Naive thymus-derived CD4-positive, alpha-beta T cell (primary cell): ENCODE measurements around the gene TBC1D10B. TPM values are rescaled to one million over a fixed set of nuclear protein-coding genes. Genes with fewer than 3 reads are reported as not detected.

Source experiments
- ATAC-seq: fragments of 150-1000 bp; cut with Tn5 transposase; 2 replicates; pipeline ENCODE4 v1.10.0; 2021; ENCODE audit warnings: mild to moderate bottlenecking, moderate library complexity
- CTCF ChIA-PET: fragments of 350-600 bp; sonication (Branson Sonifier 250); formaldehyde crosslinking; loops from one replicate; lab custom pipeline; 2021; ENCODE audit warnings: antibody characterized with exemption; lab: Charles Lee
- POLR2A ChIA-PET: fragments of 350-600 bp; sonication (Branson Sonifier 250); formaldehyde crosslinking; loops from one replicate; lab custom pipeline; 2021; ENCODE audit warnings: antibody characterized with exemption, inconsistent platforms; lab: Charles Lee
- DNase-seq, 9 donors: peaks; one replicate each; pipeline versions ENCODE4 v3.0.0 to v3.0.0-alpha.2; 2020 to 2022; ENCODE audit warnings: mixed read lengths in 1 of 9
- H3K27ac ChIP-seq: one replicate; pipeline ENCODE4 v1.7.0; 2013; ENCODE audit warnings: mild to moderate bottlenecking, low read depth, low read length, moderate library complexity
- H3K27me3 ChIP-seq, 2 donors: one replicate each; pipeline ENCODE4 v1.7.0; 2013; ENCODE audit warnings: low read length in 2 of 2, mild to moderate bottlenecking in 2 of 2, moderate library complexity in 2 of 2; ENCODE audit not compliant: control insufficient read depth in 2 of 2, insufficient read depth in 2 of 2
- H3K36me3 ChIP-seq, 3 experiments: 1 replicate in 2 of 3; 2 replicates in 1 of 3; pipeline ENCODE4 v1.7.0; 2013; ENCODE audit warnings: low read length in 3 of 3, mild to moderate bottlenecking in 3 of 3, moderate library complexity in 1 of 3; ENCODE audit not compliant: insufficient read depth in 3 of 3, control insufficient read depth in 2 of 3
- H3K4me1 ChIP-seq, 2 donors: one replicate each; pipeline ENCODE4 v1.7.0; 2013; ENCODE audit warnings: low read length in 2 of 2, mild to moderate bottlenecking in 2 of 2, moderate library complexity in 1 of 2; ENCODE audit not compliant: control insufficient read depth in 2 of 2, insufficient read depth in 2 of 2
- H3K4me3 ChIP-seq: 2 replicates; pipeline ENCODE4 v1.7.0; 2013; ENCODE audit warnings: mild to moderate bottlenecking, low read length
- H3K9me3 ChIP-seq, 3 experiments: 1 replicate in 2 of 3; 2 replicates in 1 of 3; pipeline ENCODE4 v1.7.0; 2013; ENCODE audit warnings: low read length in 3 of 3; ENCODE audit not compliant: control insufficient read depth in 2 of 3
- H3K27ac Mint-ChIP-seq, 9 donors: one replicate each; pipeline ENCODE4 v1.8.0; 2020 to 2022; ENCODE audit warnings: mixed read lengths in 9 of 9, mild to moderate bottlenecking in 8 of 9, moderate library complexity in 5 of 9, inconsistent platforms in 2 of 9
- H3K27me3 Mint-ChIP-seq, 5 donors: one replicate each; pipeline ENCODE4 v1.8.0; 2021 to 2022; ENCODE audit warnings: mixed read lengths in 5 of 5, mild to moderate bottlenecking in 1 of 5
- H3K36me3 Mint-ChIP-seq, 5 donors: one replicate each; pipeline ENCODE4 v1.8.0; 2020 to 2022; ENCODE audit warnings: mixed read lengths in 5 of 5, mild to moderate bottlenecking in 3 of 5, inconsistent platforms in 1 of 5
- H3K4me1 Mint-ChIP-seq, 7 donors: one replicate each; pipeline ENCODE4 v1.8.0; 2020 to 2022; ENCODE audit warnings: mixed read lengths in 7 of 7, mild to moderate bottlenecking in 3 of 7, inconsistent platforms in 1 of 7
- H3K4me3 Mint-ChIP-seq, 10 donors: one replicate each; pipeline ENCODE4 v1.8.0; 2020 to 2022; ENCODE audit warnings: mild to moderate bottlenecking in 10 of 10, mixed read lengths in 10 of 10, moderate library complexity in 6 of 10, inconsistent platforms in 2 of 10
- H3K9me3 Mint-ChIP-seq, 11 donors: one replicate each; pipeline ENCODE4 v1.8.0; 2020 to 2022; ENCODE audit warnings: mixed read lengths in 11 of 11, mild to moderate bottlenecking in 4 of 11, inconsistent platforms in 1 of 11, moderate library complexity in 1 of 11
- intact Hi-C, 2 donors: fragments of 100-400 bp; cut with micrococcal nuclease; formaldehyde crosslinking; loops; one replicate each; pipeline ENCODE4 v1.15.1; 2023
- polyA plus RNA-seq, 2 donors: library from polyadenylated mRNA; unstranded; fragments of 300-500 nt; fragmentation: Illumina TruSeq; gene quantifications; one replicate each; pipeline ENCODE4 v1.2.3, GENCODE V29; 2021
- total RNA-seq, 6 experiments: library from RNA in 5 of 6; stranded (reverse) in 5 of 6; gene quantifications; 1 replicate in 5 of 6; 2 replicates in 1 of 6; pipeline ENCODE4 v1.2.3 and lab custom pipeline; 2021 to 2026

TBC1D10B gene
- total and polyA plus RNA-seq, 7 experiments from 2014 or later = 7.6 to 70.0 (median 43.8) TPM

- Histone ChIP-seq H3K4me3 (no peak overlapping the region), H3K27me3 (no peaks in the 10 kb centered on the region), H3K9me3 (no peaks in the 10 kb centered on the region), H3K4me1 (peaks cover 60 to 67% of the 10 kb centered on the region in 2 donors), H3K27ac (peak overlapping the region; percentile 100), H3K36me3 (peaks cover 0 to 13% (median 3%) of the 10 kb centered on the region in 3 experiments)
- Mint-ChIP-seq H3K9me3 (no peaks in the 10 kb centered on the region), H3K27ac (peak overlapping the region; percentile 98 to 100 (median 100)), H3K27me3 (no peaks in the 10 kb centered on the region), H3K4me3 (peak overlapping the region; percentile 90 to 100 (median 97)), H3K4me1 (peaks cover 36 to 71% (median 52%) of the 10 kb centered on the region in 7 donors), H3K36me3 (peaks cover 4 to 29% (median 5%) of the 10 kb centered on the region in 5 donors)
- intact Hi-C loops = no loop called here
- ChIA-PET CTCF (no interaction called here), POLR2A (interaction anchor here (0.5 to 10.9 kb wide), 10 partner anchors 12 to 315 kb away, joined by 3 to 254 read pairs (median 6); partner anchors contain the start of genes ALDOA, DCTPP1, TBC1D10B and TBX6)
- DNase-seq (no peak), ATAC-seq (no peak)
Measured at GRCh38 chr16:30380072-30380802, 9.9 kb upstream of the TBC1D10B start.

DNA sequence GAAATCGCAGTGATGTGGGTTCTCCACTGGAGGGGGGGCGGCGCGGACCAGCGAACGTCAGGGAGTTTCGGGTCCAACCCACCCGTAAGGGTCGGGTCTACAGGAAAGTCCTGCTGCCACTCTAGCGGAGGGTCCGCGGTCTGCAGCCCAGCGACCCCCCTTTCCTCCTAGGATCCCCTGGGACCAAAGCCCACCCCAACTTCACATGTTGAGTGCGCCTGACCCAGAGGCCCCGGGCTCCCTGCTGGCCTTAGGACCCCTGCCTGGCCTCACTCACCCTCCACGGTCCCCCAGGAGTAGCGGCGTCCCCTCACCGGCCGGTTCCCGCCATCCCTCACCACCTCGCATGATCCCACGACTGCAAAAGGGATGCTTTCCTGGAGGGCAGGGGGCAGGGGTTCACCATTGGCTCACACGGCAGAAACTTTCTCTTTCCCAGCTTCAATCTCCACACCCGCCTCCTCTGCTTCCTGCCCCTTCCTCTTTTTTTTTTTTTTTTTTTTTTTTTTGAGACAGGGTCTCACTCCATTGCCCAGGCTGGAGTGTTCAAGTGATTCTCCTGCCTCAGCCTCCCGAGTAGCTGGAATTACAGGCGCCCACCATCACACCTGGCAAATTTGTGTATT lies 9.0 kb upstream of the TBC1D10B start:
- DNase-seq = no peak

DNA sequence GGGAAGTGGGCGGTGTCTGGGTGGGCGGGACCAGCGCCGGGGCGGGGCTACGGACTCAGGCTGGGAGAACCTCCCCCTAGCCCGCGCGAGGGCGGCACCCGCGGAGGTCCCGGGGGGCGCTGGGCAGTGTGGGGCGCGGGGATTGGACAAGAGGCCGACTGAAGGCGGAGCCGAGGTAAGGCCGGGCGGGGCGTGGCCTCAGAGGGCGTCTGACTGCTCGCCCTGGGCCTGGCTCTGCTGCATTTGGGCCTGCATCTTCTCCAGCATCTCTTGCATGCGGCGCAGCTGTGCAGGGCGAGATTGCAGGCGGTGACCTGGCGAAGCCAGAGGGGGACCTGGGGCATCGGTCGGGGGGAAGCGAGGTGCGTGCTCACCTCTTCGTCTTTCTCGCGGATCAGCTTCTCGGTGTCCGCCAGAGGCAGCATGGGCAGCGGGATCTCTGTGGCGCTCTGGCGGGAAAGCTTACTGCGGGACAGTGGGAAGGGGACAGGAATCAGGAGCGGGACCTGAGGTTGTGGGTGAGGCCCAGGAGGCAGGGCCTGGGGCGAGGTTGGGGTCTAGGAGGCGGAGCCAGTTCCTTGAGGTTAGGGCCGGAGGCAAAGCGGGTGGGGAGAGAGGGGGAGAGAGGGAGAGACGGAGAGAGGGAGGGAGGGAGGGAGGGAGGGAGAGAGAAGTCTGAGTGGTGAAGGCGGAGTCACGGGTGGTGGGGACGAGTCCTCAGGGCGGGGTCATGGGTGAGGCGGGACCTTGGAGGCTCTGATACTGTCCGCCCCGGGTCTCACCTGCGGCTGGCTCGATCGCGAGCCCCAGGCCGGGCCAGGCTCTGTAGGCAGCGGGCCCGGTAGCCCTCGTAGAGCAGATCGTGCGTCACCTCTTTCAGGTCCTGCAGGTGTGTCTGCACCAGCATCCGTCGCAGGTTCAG lies 8.2 kb upstream of the TBC1D10B start:
- H3K9me3 ChIP-seq = no peaks in the 10 kb centered on the region
- H3K27ac ChIP-seq = peak overlapping the region; percentile 100
- H3K27me3 Mint-ChIP-seq = no peaks in the 10 kb centered on the region
- H3K27me3 ChIP-seq = no peaks in the 10 kb centered on the region
- DNase-seq (peak; percentile 97 to 99 (median 99)), ATAC-seq (peak; percentile 91)
- ChIA-PET POLR2A (interaction anchor here (0.8 to 10.9 kb wide), 14 partner anchors 10 to 406 kb away, joined by 3 to 254 read pairs (median 6); partner anchors contain the start of genes ALDOA, CD2BP2, CORO1A and DCTPP1), CTCF (interaction anchor here (0.6 to 1.0 kb wide), 2 partner anchors 18 to 43 kb away, joined by 5 to 6 read pairs; no protein-coding TSS in a partner anchor)
- peaks cover 54 to 56% of the 10 kb centered on the region in 2 donors for H3K4me1 ChIP-seq
- intact Hi-C loops = loop anchor here (1.0 to 10.0 kb wide), 16 partner anchors 8 to 546 kb away; partner anchors contain the start of genes CD2BP2 (in 2 of the 2), FBRS (in 2 of the 2), YPEL3 (in 2 of the 2) and ZNF48 (in 2 of the 2)
- H3K4me3 Mint-ChIP-seq = peak overlapping the region; percentile 90 to 100 (median 97)
- peaks cover 4 to 27% (median 5%) of the 10 kb centered on the region in 5 donors for H3K36me3 Mint-ChIP-seq
- peak overlapping the region; percentile 98 to 100 (median 100) for H3K27ac Mint-ChIP-seq
- peaks cover 0 to 13% (median 3%) of the 10 kb centered on the region in 3 experiments for H3K36me3 ChIP-seq
- peaks cover 32 to 60% (median 48%) of the 10 kb centered on the region in 7 donors for H3K4me1 Mint-ChIP-seq
- peak overlapping the region; percentile 88 for H3K4me3 ChIP-seq
- no peaks in the 10 kb centered on the region for H3K9me3 Mint-ChIP-seq

More for the DNA sequence above, 9.0 kb upstream of the TBC1D10B start:
- Mint-ChIP-seq H3K27ac (peak overlapping the region; percentile 98 to 100 (median 100)), H3K4me1 (peaks cover 36 to 67% (median 52%) of the 10 kb centered on the region in 7 donors), H3K36me3 (peaks cover 4 to 29% (median 5%) of the 10 kb centered on the region in 5 donors), H3K9me3 (no peaks in the 10 kb centered on the region), H3K27me3 (no peaks in the 10 kb centered on the region), H3K4me3 (peak overlapping the region; percentile 90 to 100 (median 97))
- Histone ChIP-seq H3K4me3 (peak overlapping the region; percentile 88), H3K27me3 (no peaks in the 10 kb centered on the region), H3K9me3 (no peaks in the 10 kb centered on the region), H3K4me1 (peaks cover 60 to 63% of the 10 kb centered on the region in 2 donors), H3K36me3 (peaks cover 0 to 13% (median 3%) of the 10 kb centered on the region in 3 experiments), H3K27ac (peak overlapping the region; percentile 100)
- intact Hi-C loops = loop anchor here (2.0 to 10.0 kb wide), 7 partner anchors 24 to 546 kb away; partner anchors contain the start of genes YPEL3 (in 2 of the 2), CD2BP2 (in 1 of the 2), FBXL19 (in 1 of the 2) and PRR14 (in 1 of the 2)
- CTCF ChIA-PET = no interaction called here
- POLR2A ChIA-PET = interaction anchor here (0.7 to 10.9 kb wide), 11 partner anchors 11 to 1264 kb away, joined by 3 to 254 read pairs (median 5); partner anchors contain the start of genes ALDOA, DCTPP1, TBC1D10B and TBX6
- ATAC-seq = no peak

DNA sequence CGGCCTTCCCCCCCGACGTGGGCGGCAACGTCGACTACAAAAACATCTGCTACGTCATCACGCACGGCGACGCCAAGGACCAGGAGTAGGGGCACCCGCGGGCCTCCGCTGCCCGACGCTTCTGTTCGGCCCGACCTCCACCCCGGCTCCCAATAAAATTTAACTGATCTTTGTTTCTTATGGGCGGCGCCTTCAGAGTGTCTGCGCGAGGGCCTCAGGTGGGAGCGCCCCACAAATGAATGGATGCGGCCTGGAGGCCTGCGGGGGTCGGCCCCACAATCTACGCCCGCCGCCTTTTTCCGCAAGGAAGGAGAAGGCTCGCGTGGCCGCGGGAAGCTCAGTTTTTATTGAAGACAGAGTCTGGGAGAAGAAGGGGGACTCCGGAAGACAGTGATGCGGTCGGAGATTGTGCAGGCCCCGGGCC lies 7.5 kb upstream of the TBC1D10B start:
- no peaks in the 10 kb centered on the region for H3K27me3 ChIP-seq
- H3K36me3 ChIP-seq = peaks cover 0 to 13% (median 3%) of the 10 kb centered on the region in 3 experiments
- ChIA-PET CTCF (interaction anchor here (0.6 to 1.0 kb wide), 2 partner anchors 18 to 42 kb away, joined by 5 to 6 read pairs; no protein-coding TSS in a partner anchor), POLR2A (interaction anchor here (0.6 to 10.9 kb wide), 15 partner anchors 10 to 370 kb away, joined by 3 to 254 read pairs (median 5); partner anchors contain the start of genes ALDOA, CD2BP2, CORO1A and DCTPP1)
- peak overlapping the region; percentile 100 for H3K27ac ChIP-seq
- H3K4me3 ChIP-seq = peak overlapping the region; percentile 85
- H3K9me3 Mint-ChIP-seq = no peaks in the 10 kb centered on the region
- peaks cover 27 to 57% (median 42%) of the 10 kb centered on the region in 7 donors for H3K4me1 Mint-ChIP-seq
- H3K27ac Mint-ChIP-seq = peak overlapping the region; percentile 98 to 100 (median 100)
- H3K27me3 Mint-ChIP-seq = no peaks in the 10 kb centered on the region
- H3K4me1 ChIP-seq = peaks cover 47 to 52% of the 10 kb centered on the region in 2 donors
- intact Hi-C loops = loop anchor here (1.0 to 10.0 kb wide), 16 partner anchors 8 to 547 kb away; partner anchors contain the start of genes CD2BP2 (in 2 of the 2), FBRS (in 2 of the 2), YPEL3 (in 2 of the 2) and ZNF48 (in 2 of the 2)
- no peaks in the 10 kb centered on the region for H3K9me3 ChIP-seq
- ATAC-seq (peak; percentile 67), DNase-seq (peak; percentile 75 to 94 (median 90))
- H3K4me3 Mint-ChIP-seq = peak overlapping the region; percentile 90 to 100 (median 97)
- H3K36me3 Mint-ChIP-seq = peaks cover 4 to 27% (median 5%) of the 10 kb centered on the region in 5 donors

DNA sequence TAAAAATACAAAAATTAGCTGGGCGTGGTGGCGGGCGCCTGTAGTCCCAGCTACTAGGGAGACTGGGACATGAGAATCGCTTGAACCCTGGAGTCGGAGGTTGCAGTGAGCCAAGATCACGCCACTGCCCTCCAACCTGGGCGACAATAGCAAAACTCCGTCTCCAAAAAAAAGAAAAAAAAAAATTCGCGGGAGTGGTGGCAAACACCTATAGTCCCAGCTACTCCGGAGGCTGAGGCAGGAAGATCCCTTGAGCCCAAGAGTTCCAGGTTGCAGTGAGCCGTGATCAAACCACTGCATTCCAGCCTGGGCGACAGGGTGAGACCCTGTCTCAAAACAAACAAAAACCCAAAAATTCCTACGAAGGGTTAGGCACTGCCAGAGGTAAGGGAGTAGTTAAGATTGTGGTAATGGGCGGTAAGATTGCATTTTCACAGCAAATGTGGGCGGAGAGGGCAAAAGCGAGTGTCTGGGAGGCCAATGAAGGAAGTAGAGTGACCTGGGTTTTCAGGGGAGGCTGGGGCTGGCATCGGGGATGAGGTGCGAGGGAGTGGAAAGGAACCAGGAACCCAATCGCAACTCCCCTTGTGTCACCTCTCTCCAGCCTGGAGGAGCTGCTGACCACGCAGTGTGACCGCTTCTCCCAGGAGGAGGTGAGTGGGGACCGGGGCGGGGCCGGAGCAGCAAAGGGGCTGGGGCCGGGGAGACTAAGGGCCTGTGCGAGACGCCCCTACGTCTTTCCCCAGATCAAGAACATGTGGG lies 6.9 kb upstream of the TBC1D10B start:
- H3K27ac ChIP-seq = peak overlapping the region; percentile 100
- Mint-ChIP-seq H3K4me3 (peak overlapping the region; percentile 90 to 100 (median 97)), H3K36me3 (peaks cover 4 to 23% (median 5%) of the 10 kb centered on the region in 5 donors), H3K4me1 (peaks cover 25 to 54% (median 39%) of the 10 kb centered on the region in 7 donors), H3K27me3 (no peaks in the 10 kb centered on the region), H3K27ac (peak overlapping the region; percentile 98 to 100 (median 100)), H3K9me3 (no peaks in the 10 kb centered on the region)
- peak overlapping the region; percentile 85 for H3K4me3 ChIP-seq
- POLR2A ChIA-PET = interaction anchor here (0.6 to 10.9 kb wide), 17 partner anchors 9 to 371 kb away, joined by 3 to 254 read pairs (median 5); partner anchors contain the start of genes ALDOA, CD2BP2, CORO1A and DCTPP1
- no peak for DNase-seq
- peaks cover 0 to 13% (median 3%) of the 10 kb centered on the region in 3 experiments for H3K36me3 ChIP-seq
- no peaks in the 10 kb centered on the region for H3K27me3 ChIP-seq
- no peak for ATAC-seq
- peaks cover 43 to 52% of the 10 kb centered on the region in 2 donors for H3K4me1 ChIP-seq
- no peaks in the 10 kb centered on the region for H3K9me3 ChIP-seq
- intact Hi-C loops = loop anchor here in 1 of 2 donors (5.0 to 10.0 kb wide), 3 partner anchors 180 to 548 kb away; partner anchors contain the start of genes FBXL19, TBX6, YPEL3 and ZNF764
- CTCF ChIA-PET = interaction anchor here (1.0 to 2.0 kb wide), 2 partner anchors 33 to 41 kb away, joined by 5 to 6 read pairs; no protein-coding TSS in a partner anchor
